HUDEP-2 (cell line): ENCODE data around the gene SLC17A3.

Source experiments
- DNase-seq, 76 experiments: peaks; one replicate each; lab custom pipeline; 2025; ENCODE audit not compliant: unreplicated experiment in 76 of 76; lab: John Stamatoyannopoulos, UW

Gene SLC17A3

DNA sequence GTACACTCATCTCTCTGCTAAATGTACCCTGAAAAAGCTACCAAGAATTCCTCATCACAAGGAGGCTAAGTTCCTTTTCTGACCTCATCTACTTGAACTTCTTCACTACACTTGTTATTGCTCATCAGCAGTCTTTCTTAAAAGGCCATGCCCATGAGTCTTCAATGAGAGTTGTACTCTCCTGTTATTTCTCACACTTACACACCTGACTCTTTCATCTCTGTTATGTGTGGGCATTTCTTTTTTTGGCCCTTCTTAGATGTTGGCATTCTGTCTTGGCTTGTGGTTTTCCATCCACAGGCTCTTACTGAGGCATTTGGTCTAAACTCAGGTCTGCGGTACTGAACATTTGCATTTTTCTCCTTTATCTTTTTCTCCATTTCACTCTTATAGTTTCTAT, 31.5 kb downstream of the SLC17A3 start:
- no peak for DNase-seq

- no peak for DNase-seq
Observed at GRCh38 chr6:25835442-25836283, 38.4 kb downstream of the SLC17A3 start.

DNA sequence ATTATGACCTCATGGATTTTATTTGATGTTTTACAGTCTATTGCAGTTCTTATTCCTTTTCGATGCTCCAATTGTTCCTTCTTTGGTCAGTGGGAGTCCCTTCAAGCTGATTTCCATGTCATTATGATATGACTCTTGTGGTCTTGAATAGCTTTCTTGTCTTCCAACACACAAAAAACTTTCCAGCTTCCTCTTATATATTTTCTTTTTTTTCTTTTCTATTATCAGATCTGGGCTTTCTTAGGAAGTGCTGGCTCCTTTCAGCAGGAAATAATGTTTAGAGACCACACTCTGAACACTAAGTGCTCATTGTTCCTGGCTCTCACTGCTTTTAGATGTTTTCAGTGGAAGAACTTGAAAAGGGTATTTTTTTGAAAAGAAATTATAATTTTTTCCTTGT, 39.1 kb downstream of the SLC17A3 start:
- DNase-seq = no peak

- no peak for DNase-seq
Observed at GRCh38 chr6:25833136-25833535, 40.9 kb downstream of the SLC17A3 start.

DNA sequence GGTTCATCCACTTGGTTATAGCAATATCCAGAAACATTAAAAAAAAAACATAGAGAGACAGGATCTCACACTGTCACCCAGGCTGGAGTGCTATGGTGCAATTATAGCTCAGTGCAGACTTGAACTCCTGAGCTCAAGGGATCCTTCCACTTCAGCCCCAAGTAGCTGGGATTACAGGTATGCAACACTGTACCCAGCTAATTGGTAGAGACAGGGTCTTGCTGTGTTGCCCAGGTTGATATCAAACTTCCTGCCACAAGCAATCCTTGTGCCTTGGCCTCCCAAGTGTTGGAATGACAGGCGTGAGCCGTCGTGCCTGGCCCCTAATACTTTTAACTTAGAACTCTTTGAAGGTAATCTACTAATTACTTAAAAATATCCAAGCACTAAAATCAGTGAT, 41.4 kb downstream of the SLC17A3 start:
- no peak for DNase-seq

DNA sequence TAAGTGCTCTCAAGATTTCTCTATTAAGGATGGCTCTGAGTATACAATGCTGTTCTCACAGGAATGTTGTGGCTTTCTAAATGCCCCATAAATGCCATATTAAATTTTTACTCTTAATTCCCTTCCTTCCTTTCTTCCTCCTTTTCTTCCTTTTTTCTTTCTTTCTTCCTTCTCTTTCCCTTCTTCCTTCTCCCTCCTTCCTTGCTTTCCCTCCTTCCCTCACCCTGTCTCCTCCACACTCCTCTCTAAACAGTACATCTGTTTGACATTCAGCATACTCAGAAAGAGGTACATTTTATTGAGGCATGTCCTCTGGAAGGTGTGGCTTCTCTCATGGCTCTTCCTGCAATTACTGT, 41.8 kb downstream of the SLC17A3 start:
- no peak for DNase-seq

GRCh38 chr6:25831532-25832306, 42.3 kb downstream of the SLC17A3 start, which contains the start of gene SLC17A1:
TSS of gene SLC17A1 (minus strand) at chr6:25832052. CDS start at chr6:25830557, 1,495 bp downstream.
- no peak for DNase-seq

DNA sequence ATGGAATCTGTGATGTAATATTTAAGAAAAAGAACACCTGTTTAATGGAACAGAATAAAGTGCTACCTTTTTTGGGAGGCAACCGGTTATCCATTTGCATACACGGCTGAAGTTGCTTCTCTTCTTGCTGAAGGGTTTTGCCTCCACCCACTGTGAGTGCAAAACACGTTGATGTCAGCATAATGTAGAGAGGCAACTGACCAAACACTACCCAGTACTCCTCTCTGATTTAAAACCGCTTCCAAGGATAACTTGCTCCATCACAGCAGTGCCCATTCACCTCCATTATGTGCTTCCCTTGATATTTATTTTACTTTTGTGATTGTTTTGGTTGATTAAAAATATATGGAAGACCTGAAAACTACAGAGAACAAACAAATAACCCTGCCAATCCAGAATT, 43.6 kb downstream of the SLC17A3 start:
- DNase-seq = no peak

DNA sequence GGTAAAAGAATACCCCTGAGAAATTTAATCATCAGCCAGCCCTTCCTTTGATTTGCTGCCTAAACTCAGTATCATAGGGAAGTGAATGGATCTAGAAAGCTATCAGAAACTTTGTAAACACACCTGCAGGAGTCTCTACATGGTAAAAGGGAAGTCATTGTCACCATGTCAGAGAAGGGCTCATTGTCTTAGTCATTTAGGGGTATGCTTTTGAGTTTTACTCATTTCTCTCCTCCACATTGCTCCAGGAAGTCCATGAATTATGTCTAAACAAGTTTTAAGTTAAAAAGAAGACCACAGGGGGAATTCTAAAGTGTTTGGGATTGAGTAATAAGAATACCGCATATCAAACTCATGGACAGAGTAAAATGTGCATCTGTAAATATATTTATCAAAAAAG, 44.7 kb downstream of the SLC17A3 start:
- DNase-seq = no peak

DNA sequence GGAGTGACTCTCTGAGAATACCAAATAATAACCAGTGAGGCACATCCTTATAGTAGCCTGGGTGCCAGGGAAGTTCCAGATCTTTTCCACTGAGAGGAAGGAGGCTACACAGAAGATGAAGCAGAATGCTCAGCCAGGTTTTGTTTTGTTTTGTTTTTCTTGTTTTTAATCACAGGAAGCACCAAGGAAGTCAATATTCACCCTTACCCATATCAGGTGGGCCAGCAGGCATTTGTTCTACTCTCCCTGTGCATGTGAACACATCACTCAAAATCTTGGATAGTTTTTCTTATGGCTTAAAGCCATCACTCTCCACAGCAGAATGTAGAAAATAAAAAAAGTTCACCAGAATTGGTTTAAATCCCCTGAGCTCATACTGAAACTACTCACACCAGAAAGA, 52.7 kb downstream of the SLC17A3 start:
- no peak for DNase-seq

DNA sequence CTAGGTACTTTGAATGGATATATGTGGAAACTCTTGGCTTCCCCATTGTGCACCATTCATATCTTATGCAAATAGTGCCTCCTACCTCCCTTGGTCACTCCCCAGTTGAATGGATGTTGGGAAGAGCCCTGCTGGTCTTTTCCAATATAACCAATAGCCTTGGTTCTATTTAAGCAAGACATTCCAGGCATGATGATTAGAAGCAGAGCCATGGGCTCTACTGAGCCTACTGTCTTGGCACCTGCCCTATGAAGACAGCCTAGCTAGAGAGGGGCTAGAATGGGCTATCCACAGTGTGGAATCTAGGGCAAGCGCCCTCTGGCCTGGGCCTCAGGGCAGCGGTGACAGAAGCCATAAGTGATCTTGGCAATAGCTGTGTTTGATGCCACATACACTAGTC, 57.8 kb downstream of the SLC17A3 start:
- DNase-seq = no peak

GRCh38 chr6:25815194-25815593, 58.8 kb downstream of the SLC17A3 start:
- DNase-seq = no peak

DNA sequence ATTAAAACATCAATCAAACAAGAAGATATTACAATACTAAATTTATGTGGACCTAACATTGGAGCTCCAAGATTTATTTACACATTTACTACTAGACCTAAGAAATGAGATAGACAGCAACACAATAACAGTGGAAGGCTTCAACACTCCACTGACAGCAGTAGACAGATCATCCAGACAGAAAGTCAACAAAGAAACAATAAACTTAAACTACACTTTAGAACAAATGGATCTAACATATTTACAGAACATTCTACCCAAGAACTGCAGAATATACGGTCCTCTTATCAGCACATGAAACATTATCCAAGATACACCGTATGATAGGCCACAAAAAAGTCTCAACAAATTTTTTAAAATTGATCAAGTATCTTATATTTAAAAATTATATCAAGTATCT, 69.2 kb downstream of the SLC17A3 start:
- no peak for DNase-seq

DNA sequence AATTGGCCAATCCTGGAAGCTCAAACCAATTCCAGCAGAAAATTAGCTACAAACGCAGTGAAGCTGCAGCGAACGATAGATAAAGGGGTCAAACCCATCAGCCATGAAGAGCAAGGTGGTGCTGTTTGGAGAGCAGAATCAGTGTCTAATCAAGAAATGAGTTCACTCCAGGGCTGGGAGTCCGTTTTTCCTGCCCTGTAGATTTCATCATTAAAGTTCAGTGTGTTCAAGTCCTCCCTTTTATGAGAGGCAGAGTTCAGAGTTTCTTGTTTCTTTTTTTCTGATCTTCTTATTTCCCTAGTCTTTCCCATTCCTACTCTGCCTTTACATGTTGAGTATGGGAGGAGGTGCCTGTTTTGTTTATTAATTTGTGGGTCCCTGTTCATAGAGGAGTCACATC, 72.6 kb downstream of the SLC17A3 start:
- no peak for DNase-seq
